SH-SY5Y (cell line): Measurements from ENCODE around the gene LBHD1.

Experiments used
- GATA2 ChIP-seq: IDR thresholded peaks from 2 replicates; pipeline ENCODE4 v1.6.1; 2011; ENCODE audit warnings: mild to moderate bottlenecking, low read depth, low read length
- GATA3 ChIP-seq: IDR thresholded peaks from 2 replicates; pipeline ENCODE4 v1.6.1; 2011; ENCODE audit warnings: low read depth, mild to moderate bottlenecking, low read length, moderate library complexity

DNA sequence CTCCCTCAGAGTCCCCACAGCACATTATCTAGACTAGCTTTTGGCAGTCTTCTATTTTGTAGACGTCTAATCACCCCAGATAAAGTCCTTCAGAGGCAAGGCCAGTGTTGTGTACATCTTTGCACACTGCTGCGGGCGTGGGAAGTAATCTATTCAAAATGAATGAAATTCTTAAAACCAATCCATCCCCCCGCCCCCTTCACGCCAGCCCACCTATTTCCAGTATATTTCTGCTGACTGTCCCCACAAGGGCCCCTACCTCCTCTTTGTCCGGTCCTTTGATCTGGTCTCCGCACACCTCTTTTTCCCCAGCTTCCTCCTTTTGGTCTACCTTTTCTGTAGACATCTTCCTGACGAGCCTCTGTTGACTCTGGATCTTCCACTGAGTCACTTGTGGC is 34.8 kb upstream of the LBHD1 start:
- TF ChIP-seq GATA3 (no peak), GATA2 (no peak)
